Mucosa of rectum (tissue), 2 donors: ENCODE data around the gene STRAP.
"Not testable (repeated sequence)": the region's sequence is repeated elsewhere in the genome, so short reads cannot be mapped to it uniquely, and the experiment has no call there.

Source experiments
- H3K27ac ChIP-seq, 2 donors: one replicate each; pipeline ENCODE4 v1.7.0; 2013; ENCODE audit warnings: inconsistent platforms in 2 of 2, low read depth in 2 of 2, low read length in 2 of 2
- H3K27me3 ChIP-seq, 2 donors: one replicate each; pipeline ENCODE4 v1.7.0; 2013; ENCODE audit warnings: low read length in 2 of 2; ENCODE audit not compliant: control insufficient read depth in 2 of 2, insufficient read depth in 2 of 2
- H3K36me3 ChIP-seq, 2 donors: one replicate each; pipeline ENCODE4 v1.7.0; 2013; ENCODE audit warnings: low read length in 2 of 2; ENCODE audit not compliant: control insufficient read depth in 2 of 2, insufficient read depth in 2 of 2
- H3K4me1 ChIP-seq, 2 donors: one replicate each; pipeline ENCODE4 v1.7.0; 2013; ENCODE audit warnings: low read length in 2 of 2, mild to moderate bottlenecking in 1 of 2; ENCODE audit not compliant: control insufficient read depth in 2 of 2, insufficient read depth in 2 of 2
- H3K4me3 ChIP-seq, 2 donors: one replicate each; pipeline ENCODE4 v1.7.0; 2013; ENCODE audit warnings: low read length in 2 of 2
- H3K9ac ChIP-seq, 2 donors: one replicate each; pipeline ENCODE4 v1.7.0; 2013; ENCODE audit warnings: low read length in 2 of 2, low read depth in 1 of 2, mild to moderate bottlenecking in 1 of 2
- H3K9me3 ChIP-seq, 2 donors: one replicate each; pipeline ENCODE4 v1.7.0; 2013; ENCODE audit warnings: low read length in 2 of 2; ENCODE audit not compliant: control insufficient read depth in 2 of 2
- donor health status: healthy.
- donor health status: Normal muscosa, but diverticular disease.

STRAP gene

DNA sequence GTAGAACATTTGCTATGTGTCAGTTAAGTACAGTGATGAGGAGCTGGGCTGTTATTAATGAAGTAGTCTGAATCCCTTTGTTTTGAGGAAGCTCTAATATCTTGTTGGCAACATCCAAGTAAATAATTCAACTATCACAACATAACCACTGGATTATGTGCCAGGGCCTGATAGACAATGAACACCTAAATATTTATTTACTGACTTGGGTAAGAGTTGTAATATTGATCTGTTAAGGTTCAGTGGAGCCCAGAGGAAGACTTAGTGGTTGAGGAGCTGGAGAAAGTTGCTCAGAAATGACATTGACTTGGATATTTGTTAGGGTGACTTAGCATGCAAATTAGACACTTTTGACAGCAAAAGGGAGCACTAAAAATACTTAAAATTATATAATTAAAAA lies 55.7 kb downstream of the STRAP start:
- H3K27me3 ChIP-seq = no peaks in the 10 kb centered on the region
- no peak overlapping the region for H3K9ac ChIP-seq
- no peaks in the 10 kb centered on the region for H3K4me1 ChIP-seq
- no peak overlapping the region for H3K4me3 ChIP-seq
- H3K27ac ChIP-seq = no peak overlapping the region
- no peaks in the 10 kb centered on the region for H3K36me3 ChIP-seq
- peaks cover 0 to 4% of the 10 kb centered on the region in 2 donors for H3K9me3 ChIP-seq

- H3K27me3 ChIP-seq = no peaks in the 10 kb centered on the region
- no peaks in the 10 kb centered on the region for H3K4me1 ChIP-seq
- no peak overlapping the region for H3K9ac ChIP-seq
- no peak overlapping the region for H3K27ac ChIP-seq
- no peaks in the 10 kb centered on the region for H3K36me3 ChIP-seq
- H3K9me3 ChIP-seq = peaks cover 0 to 4% of the 10 kb centered on the region in 2 donors
- no peak overlapping the region for H3K4me3 ChIP-seq
Measured at GRCh38 chr12:15939111-15939510, 56.9 kb downstream of the STRAP start.

GRCh38 chr12:15942475-15942874 lies 60.3 kb downstream of the STRAP start:
- no peaks in the 10 kb centered on the region for H3K4me1 ChIP-seq
- H3K9ac ChIP-seq = no peak overlapping the region
- no peak overlapping the region for H3K27ac ChIP-seq
- no peak overlapping the region for H3K4me3 ChIP-seq
- no peaks in the 10 kb centered on the region for H3K36me3 ChIP-seq
- H3K27me3 ChIP-seq = no peaks in the 10 kb centered on the region
- peaks cover 0 to 4% of the 10 kb centered on the region in 2 donors for H3K9me3 ChIP-seq

DNA sequence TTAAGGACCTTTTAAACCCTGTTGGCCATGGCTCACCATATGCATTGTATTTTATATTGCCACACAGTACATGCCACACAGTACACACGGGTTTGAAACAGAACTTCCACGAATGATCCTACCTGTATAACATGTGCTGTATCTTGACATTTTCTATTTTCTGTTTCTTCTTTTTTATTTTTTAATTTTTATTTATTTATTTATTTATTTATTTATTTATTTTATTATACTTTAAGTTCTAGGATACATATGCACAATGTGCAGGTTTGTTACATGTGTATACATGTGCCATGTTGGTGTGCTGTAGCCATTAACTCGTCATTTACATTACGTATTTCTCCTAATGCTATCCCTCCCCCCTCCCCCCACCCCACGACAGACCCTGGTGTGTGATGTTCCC lies 61.3 kb downstream of the STRAP start:
- H3K36me3 ChIP-seq, H3K9ac ChIP-seq, H3K4me1 ChIP-seq, H3K4me3 ChIP-seq, H3K9me3 ChIP-seq, H3K27ac ChIP-seq, H3K27me3 ChIP-seq: not testable (repeated sequence)

DNA sequence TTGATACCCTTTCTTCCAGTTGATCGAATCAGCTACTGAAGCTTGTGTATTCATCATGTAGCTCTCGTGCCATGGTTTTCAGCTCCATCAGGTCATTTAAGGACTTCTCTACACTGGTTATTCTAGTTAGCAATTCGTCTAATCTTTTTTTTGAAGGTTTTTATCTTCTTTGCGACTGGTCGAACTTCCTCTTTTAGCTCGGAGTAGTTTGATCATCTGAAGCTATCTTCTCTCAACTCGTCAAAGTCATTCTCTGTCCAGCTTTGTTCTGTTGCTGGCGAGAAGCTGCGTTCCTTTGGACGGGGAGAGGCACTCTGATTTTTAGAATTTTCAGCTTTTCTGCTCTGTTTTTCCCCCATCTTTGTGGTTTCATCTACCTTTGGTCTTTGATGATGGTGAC lies 66.3 kb downstream of the STRAP start:
- H3K27ac ChIP-seq, H3K4me1 ChIP-seq, H3K27me3 ChIP-seq, H3K4me3 ChIP-seq, H3K36me3 ChIP-seq, H3K9me3 ChIP-seq, H3K9ac ChIP-seq: not testable (repeated sequence)
